ENCODE results near the gene NEURL1. TPM values are rescaled to one million over a fixed set of nuclear protein-coding genes. Genes with fewer than 3 reads are reported as not detected.

NEURL1 gene
- total RNA-seq, 4 donors from 2014 or later, result 0.12 to 0.13 TPM; not detected in 2

GRCh38 chr10:103493916-103494877 lies 692 bp downstream of the NEURL1 start:
- ATAC-seq (ENCODE audit: low FRiP score) (peak; percentile 14), DNase-seq (ENCODE audit: low spot score) (no peak)
- TF ChIP-seq, protein P1, sequence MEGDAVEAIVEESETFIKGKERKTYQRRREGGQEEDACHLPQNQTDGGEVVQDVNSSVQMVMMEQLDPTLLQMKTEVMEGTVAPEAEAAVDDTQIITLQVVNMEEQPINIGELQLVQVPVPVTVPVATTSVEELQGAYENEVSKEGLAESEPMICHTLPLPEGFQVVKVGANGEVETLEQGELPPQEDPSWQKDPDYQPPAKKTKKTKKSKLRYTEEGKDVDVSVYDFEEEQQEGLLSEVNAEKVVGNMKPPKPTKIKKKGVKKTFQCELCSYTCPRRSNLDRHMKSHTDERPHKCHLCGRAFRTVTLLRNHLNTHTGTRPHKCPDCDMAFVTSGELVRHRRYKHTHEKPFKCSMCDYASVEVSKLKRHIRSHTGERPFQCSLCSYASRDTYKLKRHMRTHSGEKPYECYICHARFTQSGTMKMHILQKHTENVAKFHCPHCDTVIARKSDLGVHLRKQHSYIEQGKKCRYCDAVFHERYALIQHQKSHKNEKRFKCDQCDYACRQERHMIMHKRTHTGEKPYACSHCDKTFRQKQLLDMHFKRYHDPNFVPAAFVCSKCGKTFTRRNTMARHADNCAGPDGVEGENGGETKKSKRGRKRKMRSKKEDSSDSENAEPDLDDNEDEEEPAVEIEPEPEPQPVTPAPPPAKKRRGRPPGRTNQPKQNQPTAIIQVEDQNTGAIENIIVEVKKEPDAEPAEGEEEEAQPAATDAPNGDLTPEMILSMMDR (IDR thresholded peaks at IDR 0.05), result no peak

GRCh38 chr10:103495321-103495720 lies 1.8 kb downstream of the NEURL1 start:
- TF ChIP-seq, protein P1 (IDR thresholded peaks at IDR 0.05), result no peak
- DNase-seq (ENCODE audit: low spot score), result no peak
- no peak for ATAC-seq (ENCODE audit: low FRiP score)

DNA sequence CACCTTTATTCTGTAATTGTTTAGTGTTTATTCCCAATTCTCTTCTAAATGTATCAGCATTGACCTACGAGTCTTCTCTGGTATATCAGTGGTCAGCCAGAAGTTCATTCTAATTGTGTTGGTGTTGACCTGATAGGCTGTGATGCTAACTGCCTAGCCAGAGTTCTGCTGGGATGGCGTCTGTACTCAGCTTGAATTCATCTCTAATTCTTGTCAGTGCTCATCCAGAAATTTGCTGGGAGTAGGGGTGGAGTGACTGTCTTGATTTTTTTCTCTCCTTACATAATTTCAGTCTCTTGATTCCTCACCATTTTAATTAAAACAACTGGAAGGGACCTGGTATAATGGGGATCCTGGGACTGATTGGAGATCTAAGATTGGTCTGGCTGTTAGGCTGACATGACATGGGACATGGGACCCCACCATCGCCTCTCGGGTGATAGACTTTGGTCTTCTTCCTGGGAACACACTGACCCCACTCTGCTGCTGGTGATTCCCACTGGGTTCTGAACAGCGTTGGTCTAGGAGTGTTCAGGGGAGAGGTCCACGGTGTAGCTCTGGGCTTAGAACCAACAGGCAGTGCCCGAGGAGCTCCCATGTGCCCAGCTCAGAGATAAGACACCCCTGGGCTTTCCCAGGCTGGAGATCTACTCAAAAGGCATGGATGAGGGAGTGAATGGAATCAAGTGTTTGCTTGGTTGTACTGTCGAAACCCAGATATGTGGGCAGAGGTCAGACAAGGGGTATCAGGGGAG lies 3.8 kb downstream of the NEURL1 start:
- no peak for DNase-seq (ENCODE audit: low spot score)
- ATAC-seq (ENCODE audit: low FRiP score), result no peak

DNA sequence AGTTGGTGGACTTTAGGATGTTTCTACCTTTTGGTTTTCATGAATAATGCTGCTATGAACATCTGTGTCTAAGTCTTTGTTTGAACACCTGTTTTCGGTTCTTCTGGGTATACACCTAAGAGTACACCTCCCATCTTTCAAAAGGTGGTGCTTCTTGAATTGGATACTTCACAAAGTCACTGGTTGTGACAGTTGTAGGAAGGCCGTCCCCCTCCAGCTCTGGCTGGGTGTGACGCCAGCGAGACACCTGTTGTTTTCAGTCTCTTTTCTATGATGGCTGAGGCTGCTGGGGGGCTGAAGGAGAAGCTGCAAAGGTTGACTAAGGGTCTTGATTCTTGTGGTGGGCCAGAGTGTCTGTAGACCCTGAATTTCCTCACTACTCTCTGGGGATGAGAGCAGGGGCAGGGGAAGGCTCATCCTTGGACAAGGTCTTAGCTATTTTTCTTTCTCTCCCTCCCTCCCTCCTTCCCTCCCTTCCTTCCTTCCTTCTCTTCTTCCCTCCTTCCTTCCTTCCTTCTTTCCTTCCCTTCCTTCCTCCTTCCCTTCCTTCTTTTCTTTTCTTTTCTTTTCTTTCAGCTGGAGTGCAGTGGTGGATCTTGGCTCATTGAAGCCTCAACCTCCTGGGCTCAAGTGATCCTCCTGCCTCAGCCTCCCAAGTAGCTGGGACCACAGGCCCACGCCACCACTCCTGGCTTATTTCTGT lies 5.6 kb downstream of the NEURL1 start:
- TF ChIP-seq, protein P1 (IDR thresholded peaks at IDR 0.05), result no peak
- ATAC-seq (ENCODE audit: low FRiP score) (no peak), DNase-seq (ENCODE audit: low spot score) (no peak)

More for the DNA sequence above, 3.8 kb downstream of the NEURL1 start:
- TF ChIP-seq, protein P1 (IDR thresholded peaks at IDR 0.05), result no peak

DNA sequence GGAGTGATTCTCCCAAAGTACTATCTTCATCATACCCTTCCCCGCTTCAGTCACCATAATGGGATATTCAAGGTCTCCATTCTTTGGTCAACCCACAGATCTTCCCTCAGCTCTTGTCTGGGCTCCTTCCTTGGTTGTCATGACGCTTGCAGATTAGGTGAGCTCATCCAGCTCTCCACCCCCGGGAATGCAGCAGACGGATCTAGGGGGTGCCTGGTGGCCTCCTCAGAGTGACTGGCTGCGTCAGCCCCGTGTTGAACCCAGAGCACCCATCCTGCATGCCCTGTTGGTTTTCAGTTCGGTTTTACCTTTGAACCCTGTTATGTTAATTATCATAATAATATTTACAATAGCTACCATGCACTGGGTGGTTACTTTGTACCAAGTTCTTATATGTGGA lies 6.4 kb downstream of the NEURL1 start:
- no peak for ATAC-seq (ENCODE audit: low FRiP score)
- TF ChIP-seq, protein P1 (IDR thresholded peaks at IDR 0.05), result no peak
- no peak for DNase-seq (ENCODE audit: low spot score)

GRCh38 chr10:103500481-103500880 lies 7.0 kb downstream of the NEURL1 start:
- DNase-seq (ENCODE audit: low spot score) (no peak), ATAC-seq (ENCODE audit: low FRiP score) (no peak)
- TF ChIP-seq, protein P1 (IDR thresholded peaks at IDR 0.05), result no peak

All from omental fat pad (tissue), 4 donors.